ENCODE data around the gene YPEL4.

The YPEL4 gene

GRCh38 chr11:57630171-57630570, 19.5 kb downstream of the YPEL4 start:
- no peak for DNase-seq

GRCh38 chr11:57626895-57627294, 22.8 kb downstream of the YPEL4 start:
- DNase-seq, result no peak

GRCh38 chr11:57624864-57625263, 24.8 kb downstream of the YPEL4 start:
- DNase-seq, result no peak

- no peak for DNase-seq
Measured at GRCh38 chr11:57622263-57622662, 27.4 kb downstream of the YPEL4 start.

- no peak for DNase-seq
Measured at GRCh38 chr11:57620467-57620866, 29.2 kb downstream of the YPEL4 start.

- DNase-seq, result no peak
Measured at GRCh38 chr11:57619331-57619730, 30.4 kb downstream of the YPEL4 start.

- DNase-seq, result no peak
Measured at GRCh38 chr11:57618438-57618837, 31.3 kb downstream of the YPEL4 start.

- no peak for DNase-seq
Measured at GRCh38 chr11:57616595-57616994, 33.1 kb downstream of the YPEL4 start.

- DNase-seq, result no peak
Measured at GRCh38 chr11:57615308-57615707, 34.4 kb downstream of the YPEL4 start.

- DNase-seq, result no peak
Measured at GRCh38 chr11:57614234-57614772, 35.4 kb downstream of the YPEL4 start.

GRCh38 chr11:57610170-57610569, 39.5 kb downstream of the YPEL4 start:
- DNase-seq, result no peak

- DNase-seq, result peak; percentile 29
Measured at GRCh38 chr11:57605028-57605420, 44.7 kb downstream of the YPEL4 start.

- no peak for DNase-seq
Measured at GRCh38 chr11:57604296-57605027, 45.2 kb downstream of the YPEL4 start.

- DNase-seq, result no peak
Measured at GRCh38 chr11:57601297-57601696, 48.4 kb downstream of the YPEL4 start.

- DNase-seq, result no peak
Measured at GRCh38 chr11:57599381-57599780, 50.3 kb downstream of the YPEL4 start.

- DNase-seq, result no peak
Measured at GRCh38 chr11:57598831-57599155, 50.9 kb downstream of the YPEL4 start.

GRCh38 chr11:57597916-57598830, 51.5 kb downstream of the YPEL4 start:
- DNase-seq, result no peak

- no peak for DNase-seq
Measured at GRCh38 chr11:57597461-57597915, 52.2 kb downstream of the YPEL4 start, which contains the start of gene SERPING1. TSS of gene SERPING1 (plus strand) at chr11:57597685. CDS start at chr11:57598271, 586 bp downstream.

- DNase-seq, result no peak
Measured at GRCh38 chr11:57596266-57596885, 53.3 kb downstream of the YPEL4 start.
